Epithelial cell of proximal tubule (primary cell): ENCODE results near the gene BRIP1. TPM values are rescaled to one million over a fixed set of nuclear protein-coding genes. Genes with fewer than 3 reads are reported as not detected.
"Not testable (repeated sequence)": the region's sequence is repeated elsewhere in the genome, so short reads cannot be mapped to it uniquely, and the experiment has no call there.

ENCODE experiments used
- DNase-seq: peaks from one replicate; pipeline ENCODE4 v3.0.0-alpha.2; 2011; ENCODE audit warnings: low read depth
- H3K4me3 ChIP-seq: 2 replicates; pipeline ENCODE4 v1.5.1; 2011; ENCODE audit warnings: low read depth, mild to moderate bottlenecking, low read length
- total RNA-seq: library from RNA; depleted of rRNA; stranded (reverse); fragments of >200 nt; gene quantifications from 2 replicates; pipeline ENCODE4 v1.2.3, GENCODE V29; 2015
- TF ChIP-seq, protein P1 (sequence below): conservative IDR thresholded peaks from 2 replicates; pipeline ENCODE4 v1.5.1; 2012; ENCODE audit warnings: low read depth, mild to moderate bottlenecking, low read length

BRIP1 gene
- total RNA-seq, 1 donor from 2014 or later, result 12.6 TPM

DNA sequence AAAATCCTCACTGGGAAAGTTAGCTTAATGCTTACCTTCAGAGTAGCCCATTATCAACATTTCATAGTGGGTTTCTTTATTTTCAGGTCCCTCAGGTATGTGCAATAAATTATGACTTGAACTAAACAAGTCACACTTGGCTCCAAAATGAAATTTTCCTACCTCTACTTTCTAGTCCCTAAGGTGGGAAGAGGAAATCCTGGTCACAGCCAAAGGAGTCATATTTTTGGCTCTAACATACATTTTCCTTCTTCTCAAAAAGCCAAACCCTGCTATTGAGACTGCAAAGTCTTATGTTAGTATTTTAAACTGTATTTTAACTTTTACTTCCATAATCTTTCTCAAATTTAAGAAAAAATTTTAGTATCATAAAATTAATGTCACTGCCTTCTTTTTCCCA is 128.9 kb downstream of the BRIP1 start:
- H3K4me3 ChIP-seq, result no peak overlapping the region
- TF ChIP-seq, protein P1, sequence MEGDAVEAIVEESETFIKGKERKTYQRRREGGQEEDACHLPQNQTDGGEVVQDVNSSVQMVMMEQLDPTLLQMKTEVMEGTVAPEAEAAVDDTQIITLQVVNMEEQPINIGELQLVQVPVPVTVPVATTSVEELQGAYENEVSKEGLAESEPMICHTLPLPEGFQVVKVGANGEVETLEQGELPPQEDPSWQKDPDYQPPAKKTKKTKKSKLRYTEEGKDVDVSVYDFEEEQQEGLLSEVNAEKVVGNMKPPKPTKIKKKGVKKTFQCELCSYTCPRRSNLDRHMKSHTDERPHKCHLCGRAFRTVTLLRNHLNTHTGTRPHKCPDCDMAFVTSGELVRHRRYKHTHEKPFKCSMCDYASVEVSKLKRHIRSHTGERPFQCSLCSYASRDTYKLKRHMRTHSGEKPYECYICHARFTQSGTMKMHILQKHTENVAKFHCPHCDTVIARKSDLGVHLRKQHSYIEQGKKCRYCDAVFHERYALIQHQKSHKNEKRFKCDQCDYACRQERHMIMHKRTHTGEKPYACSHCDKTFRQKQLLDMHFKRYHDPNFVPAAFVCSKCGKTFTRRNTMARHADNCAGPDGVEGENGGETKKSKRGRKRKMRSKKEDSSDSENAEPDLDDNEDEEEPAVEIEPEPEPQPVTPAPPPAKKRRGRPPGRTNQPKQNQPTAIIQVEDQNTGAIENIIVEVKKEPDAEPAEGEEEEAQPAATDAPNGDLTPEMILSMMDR, result no peak
- DNase-seq, result no peak

- H3K4me3 ChIP-seq, result no peak overlapping the region
- DNase-seq, result no peak
- TF ChIP-seq, protein P1, result no peak
Observed at GRCh38 chr17:61734012-61734411, 129.3 kb downstream of the BRIP1 start.

DNA sequence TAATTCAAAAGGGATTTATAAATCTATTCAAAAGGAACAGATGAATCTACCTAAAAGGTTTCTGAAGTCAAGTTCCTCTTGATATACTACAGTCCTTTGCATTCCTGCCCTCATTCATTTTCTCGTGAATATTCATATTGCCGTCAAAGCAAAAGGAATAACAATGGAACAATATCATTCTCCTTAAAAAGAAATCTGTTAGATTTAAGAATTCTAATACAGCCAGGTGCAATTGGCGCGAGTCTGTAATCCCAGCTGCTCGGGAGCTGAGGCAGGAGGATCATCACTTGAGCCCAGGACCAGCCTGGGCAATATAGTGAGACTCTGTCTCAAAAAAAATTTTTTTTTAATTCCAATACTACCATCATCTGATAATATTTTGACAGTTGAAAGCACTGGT is 130.3 kb downstream of the BRIP1 start:
- TF ChIP-seq, protein P1, result no peak
- DNase-seq, result no peak
- H3K4me3 ChIP-seq, result no peak overlapping the region

DNA sequence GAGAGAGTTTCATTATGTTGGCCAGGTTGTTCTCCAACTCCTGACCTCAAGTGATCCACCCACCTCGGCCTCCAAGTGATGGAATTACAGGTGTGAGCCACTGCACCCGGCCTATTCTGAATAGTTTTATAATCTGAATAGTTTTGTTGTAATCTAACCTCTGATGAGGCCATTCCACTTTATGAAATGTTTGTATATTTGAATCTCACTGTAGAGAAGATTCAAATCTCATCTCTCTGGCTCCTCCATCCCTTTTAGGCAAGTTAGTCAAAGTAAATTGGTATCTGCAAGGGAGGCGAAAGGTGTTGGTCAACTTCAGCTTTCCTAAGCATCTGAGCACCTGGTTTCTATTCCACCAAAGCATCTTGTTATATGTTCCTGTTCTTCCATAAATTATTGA is 131.2 kb downstream of the BRIP1 start:
- no peak overlapping the region for H3K4me3 ChIP-seq
- TF ChIP-seq, protein P1, result no peak

DNA sequence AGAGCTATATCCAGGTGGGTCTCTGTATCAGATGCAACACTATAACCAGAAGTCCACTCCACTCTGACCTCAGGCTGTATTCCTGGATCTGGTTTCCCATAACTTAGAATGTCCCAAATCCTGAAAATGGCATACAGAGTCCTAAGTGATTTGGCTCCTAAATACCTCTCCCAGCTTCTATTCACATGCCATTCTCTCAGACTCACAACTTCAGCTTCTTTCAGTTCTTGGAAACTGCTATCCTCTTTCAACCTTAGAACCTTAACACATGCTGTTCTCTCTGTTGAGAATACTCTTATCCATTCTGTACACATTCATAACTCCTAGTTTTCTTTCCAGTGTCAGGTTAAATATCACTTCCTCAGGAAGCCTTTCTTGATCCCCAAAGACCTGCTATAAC is 132.0 kb downstream of the BRIP1 start:
- TF ChIP-seq, protein P1, result no peak
- H3K4me3 ChIP-seq, result no peak overlapping the region
- no peak for DNase-seq

More for the DNA sequence above, 131.2 kb downstream of the BRIP1 start:
- no peak for DNase-seq

DNA sequence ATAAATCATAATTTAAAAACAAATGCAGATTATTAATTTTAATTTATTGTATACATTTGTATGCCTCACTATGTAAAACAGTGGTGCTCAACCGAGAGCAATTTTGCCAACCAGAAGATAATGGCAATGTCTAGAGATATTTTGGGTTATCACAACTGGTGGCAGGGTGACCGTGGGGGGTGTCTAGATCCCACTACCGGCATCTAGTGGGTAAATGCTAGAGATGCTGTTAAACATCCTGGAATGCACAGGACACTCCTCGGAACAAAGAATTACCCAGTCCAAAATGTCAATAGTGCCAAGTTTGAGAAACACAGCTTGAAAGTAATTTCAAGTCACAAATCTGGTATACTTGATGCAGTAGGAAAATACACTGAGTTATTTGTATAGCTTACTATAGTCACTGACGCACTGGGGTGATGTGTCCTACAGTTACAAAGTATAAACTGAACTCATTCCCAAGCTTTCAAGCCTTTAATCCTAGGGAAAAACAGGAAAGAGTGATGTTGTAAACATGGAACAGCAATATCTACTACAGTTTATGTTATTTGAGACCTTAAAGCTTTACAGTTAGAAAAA is 133.5 kb downstream of the BRIP1 start:
- no peak overlapping the region for H3K4me3 ChIP-seq
- DNase-seq, result no peak
- TF ChIP-seq, protein P1, result no peak

DNA sequence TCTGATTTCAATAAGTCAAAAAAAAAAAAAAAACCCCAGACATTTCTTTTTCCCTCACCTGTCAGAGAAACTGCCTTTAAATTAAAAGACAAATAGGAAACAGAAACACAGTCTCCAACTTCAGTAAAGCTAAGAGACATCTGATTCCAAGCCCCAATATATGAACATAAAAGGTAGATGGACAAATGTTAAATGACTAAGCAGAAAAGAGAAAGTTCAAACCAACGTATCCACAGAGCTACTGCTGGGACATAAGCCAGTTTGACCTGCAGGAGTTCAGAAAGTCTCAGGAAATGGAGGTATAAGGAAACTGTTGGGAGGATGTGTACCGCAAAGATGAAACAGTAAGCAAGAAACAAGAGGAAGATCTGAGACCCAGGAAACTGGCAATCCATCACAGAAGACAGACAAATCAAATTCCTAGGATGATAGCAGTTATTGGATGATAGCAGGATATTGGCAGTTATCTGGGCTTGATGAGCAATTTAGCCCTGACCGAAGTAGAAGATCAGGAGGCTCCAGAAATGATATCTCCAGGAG is 135.0 kb downstream of the BRIP1 start:
- TF ChIP-seq, protein P1, result no peak
- DNase-seq, result no peak
- H3K4me3 ChIP-seq, result no peak overlapping the region

DNA sequence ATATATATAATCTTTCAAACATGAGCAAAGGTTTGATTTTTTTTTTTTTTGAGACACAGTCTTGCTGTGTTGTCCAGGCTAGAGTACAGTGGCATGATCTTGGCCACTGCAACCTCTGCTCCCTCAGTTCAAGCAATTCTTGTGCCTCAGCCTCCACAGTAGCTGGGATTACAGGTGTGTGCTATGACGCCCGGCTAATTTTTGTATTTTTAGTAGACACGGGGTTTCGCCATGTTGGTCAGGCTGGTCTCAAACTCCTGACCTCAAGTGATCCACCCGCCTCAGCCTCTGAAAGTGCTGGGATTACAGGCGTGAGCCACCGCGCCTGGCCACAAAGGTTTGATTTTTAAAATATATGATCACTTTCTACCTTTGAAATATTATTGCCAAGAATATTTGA is 135.5 kb downstream of the BRIP1 start:
- DNase-seq, H3K4me3 ChIP-seq: not testable (repeated sequence)
